Erythroblast (primary cell): ENCODE data around the gene FOXP1.
A peak's percentile ranks its signal among the peaks of the same experiment; 100 is the strongest.

Experiments
- DNase-seq, 2 experiments: peaks; one replicate each; lab custom pipeline; 2025; lab: John Stamatoyannopoulos, UW
- GATA1 ChIP-seq: IDR thresholded peaks from 2 replicates; pipeline ENCODE4 v1.6.1; 2011; ENCODE audit warnings: low read depth, mild to moderate bottlenecking, control low read depth, low read length, moderate library complexity
- POLR2A ChIP-seq: IDR thresholded peaks from 2 replicates; pipeline ENCODE4 v1.6.1; 2011; ENCODE audit warnings: mild to moderate bottlenecking, low read length

FOXP1 gene

GRCh38 chr3:71565316-71565715, 18.2 kb downstream of the FOXP1 start:
- DNase-seq, result no peak
- TF ChIP-seq GATA1, result no peak
- TF ChIP-seq POLR2A, result no peak

- TF ChIP-seq GATA1 (no peak), POLR2A (no peak)
- no peak for DNase-seq
Measured at GRCh38 chr3:71564361-71564760, 19.2 kb downstream of the FOXP1 start.

- no peak for TF ChIP-seq POLR2A
- TF ChIP-seq GATA1, result no peak
- no peak for DNase-seq
Measured at GRCh38 chr3:71563827-71564226, 19.7 kb downstream of the FOXP1 start.

GRCh38 chr3:71562938-71563337, 20.6 kb downstream of the FOXP1 start:
- no peak for DNase-seq
- TF ChIP-seq POLR2A, result no peak
- TF ChIP-seq GATA1, result no peak

GRCh38 chr3:71560665-71561064, 22.9 kb downstream of the FOXP1 start:
- no peak for TF ChIP-seq POLR2A
- no peak for TF ChIP-seq GATA1
- no peak for DNase-seq

- DNase-seq, result no peak
- TF ChIP-seq GATA1 (no peak), POLR2A (no peak)
Measured at GRCh38 chr3:71559578-71560162, 23.9 kb downstream of the FOXP1 start.

GRCh38 chr3:71559021-71559420, 24.5 kb downstream of the FOXP1 start:
- DNase-seq, result no peak
- TF ChIP-seq POLR2A (no peak), GATA1 (no peak)

GRCh38 chr3:71554649-71555048, 28.9 kb downstream of the FOXP1 start:
- DNase-seq, result no peak
- TF ChIP-seq GATA1, result no peak
- TF ChIP-seq POLR2A, result no peak

GRCh38 chr3:71551311-71551919, 32.1 kb downstream of the FOXP1 start:
- DNase-seq, result no peak
- TF ChIP-seq GATA1 (no peak), POLR2A (no peak)

GRCh38 chr3:71549951-71550350, 33.6 kb downstream of the FOXP1 start:
- DNase-seq, result no peak
- TF ChIP-seq GATA1, result no peak
- no peak for TF ChIP-seq POLR2A

- no peak for DNase-seq
- TF ChIP-seq POLR2A (no peak), GATA1 (no peak)
Measured at GRCh38 chr3:71548705-71549384, 34.7 kb downstream of the FOXP1 start.

GRCh38 chr3:71547249-71548198, 36.0 kb downstream of the FOXP1 start:
- peak; percentile 10 to 43 for DNase-seq
- TF ChIP-seq POLR2A (no peak), GATA1 (no peak)

- no peak for DNase-seq
- TF ChIP-seq GATA1, result no peak
- TF ChIP-seq POLR2A, result no peak
Measured at GRCh38 chr3:71546821-71547220, 36.7 kb downstream of the FOXP1 start.
